Upper lobe of left lung (tissue), 4 donors: ENCODE data around the gene SEC14L2.

Experiments
- CTCF ChIP-seq, 6 experiments: fragments of 450-650 bp in 4 of 6; fragments of 200-600 bp in 2 of 6; sonication (generic) in 2 of 6; IDR thresholded peaks; one replicate each; pipeline ENCODE4 v1.5.1; 2016 to 2019; ENCODE audit warnings: antibody characterized with exemption in 6 of 6
- EP300 ChIP-seq, 4 donors: sonication (generic); formaldehyde crosslinking; IDR thresholded peaks; one replicate each; pipeline ENCODE4 v1.5.1; 2017; ENCODE audit warnings: antibody characterized with exemption in 4 of 4, control low read depth in 2 of 4
- POLR2A ChIP-seq, 4 donors: fragments of 450-650 bp; IDR thresholded peaks; one replicate each; pipeline ENCODE4 v1.5.1; 2016 to 2017; ENCODE audit warnings: antibody characterized with exemption in 4 of 4, mild to moderate bottlenecking in 2 of 4
- POLR2AphosphoS5 ChIP-seq, 2 donors: sonication (generic); formaldehyde crosslinking; IDR thresholded peaks; one replicate each; pipeline ENCODE4 v1.5.1; 2017; ENCODE audit warnings: antibody characterized with exemption in 2 of 2

GRCh38 chr22:30398685-30399680 is 2.2 kb downstream of the SEC14L2 start:
- TF ChIP-seq POLR2A (IDR thresholded peaks at IDR 0.05) (no peak), CTCF (IDR thresholded peaks at IDR 0.05) (no peak), POLR2AphosphoS5 (IDR thresholded peaks at IDR 0.05) (no peak), EP300 (IDR thresholded peaks at IDR 0.05) (no peak)
